ENCODE results near the gene CDKAL1. TPM values are rescaled to one million over a fixed set of nuclear protein-coding genes. Genes with fewer than 3 reads are reported as not detected.

Gene CDKAL1
- total RNA-seq, 4 donors from 2014 or later: 10.3 to 11.2 (median 10.5) TPM

GRCh38 chr6:20658053-20658452 lies 123.8 kb downstream of the CDKAL1 start:
- H3K4me3 ChIP-seq: no peak overlapping the region
- TF ChIP-seq CTCF (IDR thresholded peaks at IDR 0.05): no peak
- no peak for TF ChIP-seq EP300 (IDR thresholded peaks at IDR 0.05)
- no peak for TF ChIP-seq POLR2A (IDR thresholded peaks at IDR 0.05; ENCODE audit: low read depth)
- TF ChIP-seq POLR2AphosphoS5 (IDR thresholded peaks at IDR 0.05): no peak
- intact Hi-C loops (cut with DNase I): no loop called here
- no peak for DNase-seq (ENCODE audit: extremely low spot score)
- no peaks in the 10 kb centered on the region for H3K27me3 ChIP-seq
- H3K27ac ChIP-seq (replicated peaks in 1 of 4): no peak overlapping the region
- peaks cover 6 to 19% (median 14%) of the 10 kb centered on the region in 4 donors for H3K4me1 ChIP-seq
- WGBS: 85% methylated on average over 2 of the region's 2 CpGs
- peaks cover 0 to 10% (median 3%) of the 10 kb centered on the region in 4 donors for H3K36me3 ChIP-seq
- H3K9me3 ChIP-seq: no peaks in the 10 kb centered on the region

GRCh38 chr6:20658516-20658915 lies 124.3 kb downstream of the CDKAL1 start:
- Histone ChIP-seq H3K27ac (replicated peaks in 1 of 4) (no peak overlapping the region), H3K4me1 (peaks cover 6 to 19% (median 14%) of the 10 kb centered on the region in 4 donors), H3K9me3 (no peaks in the 10 kb centered on the region), H3K4me3 (no peak overlapping the region), H3K27me3 (no peaks in the 10 kb centered on the region), H3K36me3 (peaks cover 0 to 5% (median 2%) of the 10 kb centered on the region in 4 donors)
- no peak for DNase-seq (ENCODE audit: extremely low spot score)
- intact Hi-C loops (cut with DNase I): no loop called here
- WGBS: 94% methylated on average over 5 of the region's 5 CpGs
- TF ChIP-seq EP300 (IDR thresholded peaks at IDR 0.05): no peak
- no peak for TF ChIP-seq POLR2AphosphoS5 (IDR thresholded peaks at IDR 0.05)
- TF ChIP-seq CTCF (IDR thresholded peaks at IDR 0.05): no peak
- TF ChIP-seq POLR2A (IDR thresholded peaks at IDR 0.05; ENCODE audit: low read depth): no peak

GRCh38 chr6:20660534-20660933 lies 126.3 kb downstream of the CDKAL1 start:
- DNase-seq (ENCODE audit: extremely low spot score): no peak
- intact Hi-C loops (cut with DNase I): no loop called here
- Histone ChIP-seq H3K36me3 (no peaks in the 10 kb centered on the region), H3K27me3 (no peaks in the 10 kb centered on the region), H3K27ac (replicated peaks in 1 of 4) (no peak overlapping the region), H3K4me3 (no peak overlapping the region), H3K9me3 (no peaks in the 10 kb centered on the region), H3K4me1 (peaks cover 6 to 19% (median 14%) of the 10 kb centered on the region in 4 donors)
- no peak for TF ChIP-seq EP300 (IDR thresholded peaks at IDR 0.05)
- no peak for TF ChIP-seq POLR2AphosphoS5 (IDR thresholded peaks at IDR 0.05)
- TF ChIP-seq CTCF (IDR thresholded peaks at IDR 0.05): no peak
- 93% methylated on average over 3 of the region's 3 CpGs for WGBS

GRCh38 chr6:20661721-20662120 lies 127.5 kb downstream of the CDKAL1 start:
- peaks cover 6 to 22% (median 14%) of the 10 kb centered on the region in 4 donors for H3K4me1 ChIP-seq
- no peaks in the 10 kb centered on the region for H3K27me3 ChIP-seq
- intact Hi-C loops (cut with DNase I): no loop called here
- no peaks in the 10 kb centered on the region for H3K36me3 ChIP-seq
- no peak for DNase-seq (ENCODE audit: extremely low spot score)
- H3K4me3 ChIP-seq: no peak overlapping the region
- no peak overlapping the region for H3K27ac ChIP-seq (replicated peaks in 1 of 4)
- H3K9me3 ChIP-seq: no peaks in the 10 kb centered on the region
- TF ChIP-seq EP300 (IDR thresholded peaks at IDR 0.05) (no peak), POLR2A (IDR thresholded peaks at IDR 0.05; ENCODE audit: low read depth) (no peak)

GRCh38 chr6:20664250-20664649 lies 130.0 kb downstream of the CDKAL1 start:
- Histone ChIP-seq H3K4me3 (no peak overlapping the region), H3K27me3 (no peaks in the 10 kb centered on the region), H3K4me1 (peaks cover 6 to 30% (median 17%) of the 10 kb centered on the region in 4 donors), H3K36me3 (no peaks in the 10 kb centered on the region), H3K27ac (replicated peaks in 1 of 4) (no peak overlapping the region), H3K9me3 (no peaks in the 10 kb centered on the region)
- intact Hi-C loops (cut with DNase I): no loop called here
- no peak for TF ChIP-seq CTCF (IDR thresholded peaks at IDR 0.05)
- no peak for TF ChIP-seq POLR2A (IDR thresholded peaks at IDR 0.05; ENCODE audit: low read depth)
- no peak for TF ChIP-seq POLR2AphosphoS5 (IDR thresholded peaks at IDR 0.05)
- no peak for TF ChIP-seq EP300 (IDR thresholded peaks at IDR 0.05)
- 89% methylated on average over 1 of the region's 1 CpG for WGBS
- DNase-seq (ENCODE audit: extremely low spot score): no peak

Data from esophagus muscularis mucosa (tissue), 4 donors.